Keratinocyte (primary cell): ENCODE data around the gene RASAL2. TPM values are rescaled to one million over a fixed set of nuclear protein-coding genes. Genes with fewer than 3 reads are reported as not detected.
"Not testable (repeated sequence)": the region's sequence is repeated elsewhere in the genome, so short reads cannot be mapped to it uniquely, and the experiment has no call there.

ENCODE experiments used
- DNase-seq: peaks from one replicate; pipeline ENCODE4 v3.0.0-alpha.2; 2011; ENCODE audit warnings: low read depth, missing footprints, low spot score
- FAIRE-seq: peaks from 2 replicates; lab custom pipeline; 2011; peaks lifted over from hg19 to GRCh38; lab: Jason Lieb, UNC
- H2AFZ ChIP-seq: 2 replicates; pipeline ENCODE4 v1.6.0; 2012; ENCODE audit warnings: low read length, control low read depth, inconsistent platforms; ENCODE audit not compliant: control insufficient read depth
- H3K27ac ChIP-seq: 2 replicates; pipeline ENCODE4 v1.5.1; 2011; ENCODE audit warnings: low read length; ENCODE audit not compliant: control insufficient read depth, insufficient read depth
- H3K27me3 ChIP-seq: 3 replicates; pipeline ENCODE4 v1.6.0; 2011; ENCODE audit warnings: low read length; ENCODE audit not compliant: control insufficient read depth, insufficient read depth; ENCODE audit errors: extremely low read depth
- H3K36me3 ChIP-seq, 2 experiments: 2 replicates in 1 of 2; 3 replicates in 1 of 2; pipeline ENCODE4 v1.5.1; 2011; ENCODE audit warnings: low read length in 2 of 2, mild to moderate bottlenecking in 1 of 2; ENCODE audit not compliant: control insufficient read depth in 2 of 2, insufficient read depth in 2 of 2; ENCODE audit errors: extremely low read depth in 1 of 2
- H3K4me1 ChIP-seq: 3 replicates; pipeline ENCODE4 v1.5.1; 2011; ENCODE audit warnings: low read length; ENCODE audit not compliant: control insufficient read depth, insufficient read depth; ENCODE audit errors: extremely low read depth
- H3K4me2 ChIP-seq: 3 replicates; pipeline ENCODE4 v1.6.0; 2011; ENCODE audit warnings: low read depth, low read length; ENCODE audit not compliant: control insufficient read depth, insufficient read depth; ENCODE audit errors: extremely low read depth
- H3K4me3 ChIP-seq, 3 experiments: fragments of 200-600 bp in 1 of 3; sonication (generic) in 1 of 3; 2 replicates in 2 of 3; 3 replicates in 1 of 3; pipeline ENCODE4 v1.5.1; 2011 to 2016; ENCODE audit warnings: low read length in 3 of 3, mild to moderate bottlenecking in 3 of 3, control low read depth in 2 of 3, inconsistent platforms in 1 of 3, low read depth in 1 of 3, mixed read lengths in 1 of 3, mixed run types in 1 of 3, moderate library complexity in 1 of 3; ENCODE audit not compliant: control insufficient read depth in 2 of 3, insufficient read depth in 2 of 3; ENCODE audit errors: extremely low read depth in 1 of 3
- H3K79me2 ChIP-seq: 2 replicates; pipeline ENCODE4 v1.6.0; 2012; ENCODE audit warnings: low read length; ENCODE audit not compliant: control insufficient read depth, insufficient read depth
- H3K9ac ChIP-seq: 3 replicates; pipeline ENCODE4 v1.6.0; 2011; ENCODE audit warnings: low read length; ENCODE audit not compliant: control insufficient read depth, insufficient read depth; ENCODE audit errors: extremely low read depth
- H3K9me1 ChIP-seq: 3 replicates; pipeline ENCODE4 v1.6.0; 2011; ENCODE audit warnings: low read length; ENCODE audit not compliant: control insufficient read depth, insufficient read depth; ENCODE audit errors: extremely low read depth
- H3K9me3 ChIP-seq: 2 replicates; pipeline ENCODE4 v1.5.1; 2012; ENCODE audit warnings: low read depth, low read length; ENCODE audit not compliant: control insufficient read depth
- H4K20me1 ChIP-seq: 3 replicates; pipeline ENCODE4 v1.6.0; 2011; ENCODE audit warnings: low read length; ENCODE audit not compliant: control insufficient read depth, insufficient read depth; ENCODE audit errors: extremely low read depth
- CTCF ChIP-seq, 3 experiments: IDR thresholded peaks in 1 of 3; conservative IDR thresholded peaks in 1 of 3; optimal IDR thresholded peaks in 1 of 3; 2 replicates in 2 of 3; 3 replicates in 1 of 3; pipeline versions ENCODE3 to v1.5.1; 2011; ENCODE audit warnings: low read length in 3 of 3, mild to moderate bottlenecking in 3 of 3, moderate library complexity in 2 of 3, control low read depth in 1 of 3, inconsistent platforms in 1 of 3; ENCODE audit not compliant: insufficient read depth in 2 of 3; ENCODE audit errors: extremely low read depth in 1 of 3
- EZH2 ChIP-seq: IDR thresholded peaks from one replicate; pipeline ENCODE4 v1.6.1; 2012; ENCODE audit warnings: inconsistent platforms, mild to moderate bottlenecking, low read length, moderate library complexity
- dilution Hi-C: fragments of 300-500 bp; cut with MboI; formaldehyde crosslinking; loops from one replicate; pipeline ENCODE4 v1.7.0; 2020; ENCODE audit warnings: low sequenced_read_pairs; ENCODE audit not compliant: extremely low pct_ligation_motif_present
- polyA plus RNA-seq, 5 experiments: library from polyadenylated mRNA; depleted of rRNA in 3 of 5; stranded (reverse) in 3 of 5; stranded (forward) in 1 of 5; unstranded in 1 of 5; fragments of >200 nt; gene quantifications; 1 replicate in 1 of 5; 2 replicates in 3 of 5; 3 replicates in 1 of 5; pipeline versions ENCODE4 v1.2.1 to v1.2.3, GENCODE V29; 2011 to 2012; ENCODE audit warnings: missing spikeins in 2 of 5, low read depth in 1 of 5, low replicate concordance in 1 of 5

Gene RASAL2
- polyA plus RNA-seq, 1 donor (not counting 4 experiments of a cell fraction or from before 2014, with no cell fraction given), result 27.2 TPM

DNA sequence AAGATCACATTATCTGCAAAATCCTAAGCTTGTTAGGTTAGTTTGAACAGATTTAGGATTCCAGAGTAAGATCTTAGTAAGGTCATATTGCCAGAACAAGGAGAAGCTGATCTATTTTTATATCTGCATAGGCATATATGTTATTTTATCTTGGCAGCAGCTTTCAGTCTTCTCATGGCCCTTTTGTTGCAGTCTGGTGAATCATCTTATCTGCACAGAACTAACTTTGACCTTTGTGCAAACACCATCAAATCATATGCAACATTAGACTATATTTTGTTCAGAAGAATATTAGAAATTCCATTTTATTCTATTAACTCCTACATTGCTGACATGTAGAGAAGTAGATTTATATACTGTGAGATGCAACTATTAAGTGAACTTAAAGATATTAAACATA, 295.5 kb downstream of the RASAL2 start:
- no peak overlapping the region for H3K4me2 ChIP-seq

DNA sequence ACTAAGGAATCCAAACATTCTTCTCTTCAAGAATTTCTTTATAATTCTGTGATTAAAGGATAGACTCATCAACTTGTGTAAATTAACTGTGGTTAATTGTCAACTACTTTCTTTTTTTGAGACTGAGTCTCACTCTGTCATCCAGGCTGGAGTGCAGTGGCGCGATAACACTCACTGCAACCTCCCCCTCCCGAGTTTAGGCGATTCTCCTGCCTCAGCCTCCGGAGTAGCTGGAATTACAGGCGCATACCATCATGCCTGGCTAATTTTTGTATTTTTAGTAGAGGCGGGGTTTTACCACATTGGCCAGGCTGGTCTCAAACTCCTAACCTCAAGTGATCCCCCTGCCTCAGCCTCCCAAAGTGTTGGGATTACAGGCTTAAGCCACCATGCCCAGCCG, 296.4 kb downstream of the RASAL2 start:
- FAIRE-seq, H3K9me1 ChIP-seq, H3K9ac ChIP-seq, H3K4me3 ChIP-seq, H2AFZ ChIP-seq, dilution Hi-C loops, H3K27ac ChIP-seq, DNase-seq, H3K36me3 ChIP-seq, H3K79me2 ChIP-seq, H3K4me2 ChIP-seq, H4K20me1 ChIP-seq, H3K27me3 ChIP-seq, H3K9me3 ChIP-seq: not testable (repeated sequence)
- peaks cover 14% of the 10 kb centered on the region for H3K4me1 ChIP-seq

More for the DNA sequence above, 295.5 kb downstream of the RASAL2 start:
- Histone ChIP-seq H3K9me1 (no peaks in the 10 kb centered on the region), H3K4me3 (no peak overlapping the region), H3K9ac (no peak overlapping the region), H2AFZ (no peak overlapping the region), H3K27ac (no peak overlapping the region), H3K9me3 (no peaks in the 10 kb centered on the region), H4K20me1 (no peaks in the 10 kb centered on the region), H3K27me3 (no peaks in the 10 kb centered on the region), H3K36me3 (no peaks in the 10 kb centered on the region), H3K79me2 (peaks cover 5% of the 10 kb centered on the region), H3K4me1 (peaks cover 14% of the 10 kb centered on the region)
- DNase-seq, result no peak
- TF ChIP-seq CTCF (optimal IDR thresholded peaks at IDR 0.05 in 1 of 3, IDR thresholded peaks at IDR 0.05 in 1 of 3, conservative IDR thresholded peaks at IDR 0.05 in 1 of 3; ENCODE audit: extremely low read depth in 1 of 3, insufficient read depth in 2 of 3, low read length in 3 of 3), result no peak
- TF ChIP-seq EZH2, result no peak
- dilution Hi-C loops, result no loop called here
- FAIRE-seq, result no peak

DNA sequence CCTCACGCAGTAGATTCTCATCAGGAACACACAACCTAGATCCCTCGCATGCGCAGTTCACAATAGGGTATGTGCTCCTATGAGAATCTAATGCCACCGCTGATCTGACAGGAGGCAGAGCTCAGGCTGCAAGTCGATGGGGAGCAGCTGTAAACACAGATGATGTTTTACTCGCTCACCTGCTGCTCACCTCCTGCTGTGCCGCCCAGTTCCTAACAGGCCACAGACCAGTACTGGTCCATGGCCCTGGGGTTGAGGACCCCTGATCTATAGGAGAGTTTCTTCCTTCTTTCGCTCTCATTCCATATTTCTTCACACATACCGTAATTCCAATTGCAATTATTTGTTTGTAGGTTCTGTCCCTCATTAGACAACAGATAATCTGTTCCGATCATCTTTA, 299.5 kb downstream of the RASAL2 start:
- dilution Hi-C loops, result no loop called here

More for the DNA sequence above, 299.5 kb downstream of the RASAL2 start:
- no peak for TF ChIP-seq CTCF (optimal IDR thresholded peaks at IDR 0.05 in 1 of 3, IDR thresholded peaks at IDR 0.05 in 1 of 3, conservative IDR thresholded peaks at IDR 0.05 in 1 of 3; ENCODE audit: extremely low read depth in 1 of 3, insufficient read depth in 2 of 3, low read length in 3 of 3)
- no peak for TF ChIP-seq EZH2
- H3K4me2 ChIP-seq, result no peak overlapping the region
- no peak for FAIRE-seq
- no peak overlapping the region for H3K9ac ChIP-seq
- H3K27me3 ChIP-seq, result no peaks in the 10 kb centered on the region
- no peaks in the 10 kb centered on the region for H4K20me1 ChIP-seq
- no peak overlapping the region for H2AFZ ChIP-seq
- peaks cover 0 to 2% of the 10 kb centered on the region in 2 experiments for H3K36me3 ChIP-seq
- no peak overlapping the region for H3K27ac ChIP-seq
- DNase-seq, result no peak
- H3K9me1 ChIP-seq, result no peaks in the 10 kb centered on the region
- H3K9me3 ChIP-seq, result no peaks in the 10 kb centered on the region
- H3K4me1 ChIP-seq, result peaks cover 22% of the 10 kb centered on the region
- no peak overlapping the region for H3K4me3 ChIP-seq
- no peaks in the 10 kb centered on the region for H3K79me2 ChIP-seq
